CD4-positive, alpha-beta T cell treated with Interleukin-4 for 4 hours (primary cell): ENCODE data around the gene PLA2G2A.
"Not testable (repeated sequence)": the region's sequence is repeated elsewhere in the genome, so short reads cannot be mapped to it uniquely, and the experiment has no call there.

Source experiments
- DNase-seq: peaks from one replicate; pipeline ENCODE4 v3.0.0-alpha.2; 2020

The PLA2G2A gene

DNA sequence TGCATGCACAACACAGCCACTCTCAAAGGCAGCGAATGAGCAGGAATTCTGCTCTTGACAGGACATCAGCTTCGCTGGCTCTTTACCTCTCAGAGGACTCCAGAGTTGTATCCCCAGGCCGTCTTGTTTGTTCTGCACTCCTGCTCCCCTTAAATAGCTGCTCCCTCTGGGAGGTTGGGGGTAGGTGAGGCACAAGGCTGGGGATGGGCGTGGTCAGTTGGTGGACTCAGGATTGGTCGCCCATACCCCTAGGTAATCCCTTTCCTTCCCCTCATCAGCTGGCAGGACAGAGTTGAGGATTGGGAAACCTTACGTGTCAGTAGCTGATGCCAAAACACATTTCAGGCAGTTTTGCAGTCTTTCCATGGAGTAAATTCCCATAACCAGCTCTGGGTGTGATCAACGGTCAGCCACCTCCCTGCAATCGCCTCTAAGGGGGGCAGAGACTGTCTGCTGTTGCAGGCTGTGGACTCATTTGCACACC, at the start of gene PLA2G2A:
Gene PLA2G2A, minus strand, starts transcription at position 125 of the 484 bp plus-strand sequence. CDS start 845 bp downstream, outside the sequence.
- no peak for DNase-seq

DNA sequence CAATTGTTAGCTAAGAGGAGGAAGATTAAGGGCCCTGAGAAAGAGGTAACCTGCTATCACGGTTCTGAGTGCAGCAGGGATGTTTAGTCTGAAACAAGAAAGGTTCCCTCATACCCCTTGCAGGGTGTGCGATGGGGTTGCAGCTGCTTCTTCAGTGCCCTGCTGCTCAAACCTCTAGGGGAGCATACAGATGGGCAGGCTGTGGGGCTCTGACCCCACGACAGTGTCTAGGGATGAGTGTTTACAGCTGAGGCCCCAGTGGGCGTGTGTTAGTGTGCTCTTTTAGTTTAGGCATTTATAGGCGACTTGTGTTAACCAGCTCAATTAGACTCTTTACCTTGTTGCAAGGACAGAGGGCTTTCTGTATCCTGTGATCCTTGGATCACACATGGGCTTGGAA, 49.3 kb upstream of the PLA2G2A start:
- no peak for DNase-seq

DNA sequence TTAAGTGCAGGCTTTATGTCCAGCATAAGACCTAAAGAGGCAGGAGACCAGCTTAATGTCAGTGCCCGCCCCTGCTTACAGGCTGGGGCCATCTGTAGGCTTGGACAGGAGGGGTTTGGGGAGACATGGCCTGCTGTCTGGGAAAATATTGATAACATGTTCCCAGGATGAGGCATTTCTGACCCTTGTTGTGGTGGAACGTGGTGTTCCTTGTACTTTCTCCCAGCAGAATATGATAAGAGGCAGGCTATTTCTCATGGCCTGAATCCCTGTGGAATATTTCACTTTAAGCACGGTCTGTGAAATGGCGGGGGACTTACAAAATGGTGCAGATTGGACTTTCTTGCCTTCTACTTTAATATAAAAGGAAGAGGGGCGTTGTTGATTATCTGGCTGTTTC, 48.7 kb upstream of the PLA2G2A start:
- DNase-seq, result no peak

- no peak for DNase-seq
Measured at GRCh38 chr1:20017741-20018140, 38.3 kb upstream of the PLA2G2A start.

- DNase-seq, result no peak
Measured at GRCh38 chr1:20014153-20014552, 34.7 kb upstream of the PLA2G2A start.

- DNase-seq, result no peak
Measured at GRCh38 chr1:20010016-20010415, 30.6 kb upstream of the PLA2G2A start.

DNA sequence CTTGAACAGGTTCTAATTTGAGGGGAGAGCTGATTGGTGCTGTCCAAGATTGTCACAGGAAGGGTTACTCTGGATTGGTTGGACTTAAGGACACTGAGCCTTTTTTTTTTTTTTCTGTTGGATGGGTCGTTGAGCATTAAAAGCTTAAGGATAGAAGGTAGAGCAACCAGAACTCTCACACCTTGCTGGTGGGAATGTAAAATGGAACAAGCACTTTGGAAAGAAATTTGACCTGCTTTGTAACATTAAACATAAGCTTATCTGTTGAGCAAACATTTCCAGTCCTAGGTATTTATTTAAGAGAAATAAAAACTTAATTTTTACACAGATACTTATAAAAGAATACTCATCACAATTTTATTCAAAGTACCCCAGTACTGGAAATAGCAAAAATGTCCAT, 29.8 kb upstream of the PLA2G2A start:
- DNase-seq, result no peak

DNA sequence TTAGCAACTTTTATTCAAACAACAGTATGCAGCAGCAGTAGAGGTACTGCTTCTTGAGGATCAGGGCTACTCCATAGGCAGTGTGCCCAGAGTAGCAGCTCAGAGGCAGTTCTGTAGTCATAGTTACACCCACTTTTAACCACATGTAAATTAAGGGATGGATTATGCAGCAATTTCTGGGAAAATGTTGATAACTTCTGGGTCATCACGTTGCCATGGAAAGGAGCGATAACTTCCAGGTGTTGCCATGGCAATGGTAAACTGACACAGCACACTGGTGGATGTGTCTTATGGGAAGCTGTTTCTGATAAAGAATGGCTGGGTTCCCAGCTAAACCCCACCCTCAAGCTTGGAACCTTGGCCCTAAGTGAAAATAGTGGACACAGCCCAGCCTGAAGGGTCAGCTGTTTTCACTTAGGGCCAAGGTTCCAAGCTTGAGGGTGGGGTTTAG, 29.0 kb upstream of the PLA2G2A start:
- DNase-seq, result no peak

DNA sequence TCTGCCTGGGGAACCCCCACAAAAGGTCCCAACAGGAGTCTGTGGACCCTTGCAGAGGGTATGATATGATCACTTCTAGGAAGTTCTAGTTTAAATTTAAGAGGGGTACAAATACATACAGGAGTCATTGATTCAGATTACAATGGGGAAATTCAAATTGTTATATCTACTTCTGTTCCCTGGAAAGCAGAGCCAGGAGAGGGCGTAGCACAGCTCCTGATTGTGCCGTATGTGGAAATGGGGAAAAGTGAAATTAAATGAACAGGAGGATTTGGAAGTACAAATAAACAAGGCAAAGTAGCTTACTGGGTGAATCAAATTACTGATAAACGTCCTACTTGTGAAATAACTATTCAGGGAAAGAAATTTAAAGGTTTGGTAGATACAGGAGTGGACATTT, 19.4 kb upstream of the PLA2G2A start:
- not testable (repeated sequence) for DNase-seq

GRCh38 chr1:19990689-19991088, 11.3 kb upstream of the PLA2G2A start:
- DNase-seq, result no peak

GRCh38 chr1:19990182-19990582, 10.8 kb upstream of the PLA2G2A start:
- not testable (repeated sequence) for DNase-seq

DNA sequence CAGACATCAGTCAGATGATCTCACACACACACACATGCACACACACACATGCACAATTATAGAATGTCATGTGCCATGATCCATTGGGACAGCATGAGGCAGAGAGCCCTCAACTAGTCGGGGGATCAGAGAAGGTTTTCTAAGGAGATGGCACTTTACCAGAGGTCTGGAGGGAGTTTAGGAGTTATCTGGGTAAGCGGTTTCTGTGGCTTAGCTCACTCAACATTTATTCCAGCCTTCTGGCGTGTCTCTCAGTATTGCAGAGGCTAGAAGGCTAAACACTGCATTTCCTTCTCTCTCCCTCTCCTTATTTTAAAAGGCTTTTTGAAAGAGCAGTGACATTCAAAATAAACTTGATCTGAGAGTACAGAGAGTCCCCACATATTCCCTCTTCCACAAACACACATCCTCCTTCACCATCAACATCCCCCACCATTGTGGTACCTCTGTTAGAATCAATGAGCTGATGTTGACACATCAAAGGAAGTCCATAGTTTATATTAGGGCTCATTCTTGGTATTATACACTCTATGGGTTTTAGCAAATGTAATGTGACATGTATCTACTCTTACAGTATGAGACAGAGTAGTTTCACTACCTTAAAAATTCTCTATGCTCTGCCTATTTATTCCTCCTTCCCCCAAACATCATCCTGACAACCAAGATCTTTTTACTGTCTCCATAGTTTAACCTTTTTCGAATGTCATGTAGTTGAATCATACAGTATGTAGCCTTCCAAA, 9.0 kb upstream of the PLA2G2A start:
- no peak for DNase-seq

DNA sequence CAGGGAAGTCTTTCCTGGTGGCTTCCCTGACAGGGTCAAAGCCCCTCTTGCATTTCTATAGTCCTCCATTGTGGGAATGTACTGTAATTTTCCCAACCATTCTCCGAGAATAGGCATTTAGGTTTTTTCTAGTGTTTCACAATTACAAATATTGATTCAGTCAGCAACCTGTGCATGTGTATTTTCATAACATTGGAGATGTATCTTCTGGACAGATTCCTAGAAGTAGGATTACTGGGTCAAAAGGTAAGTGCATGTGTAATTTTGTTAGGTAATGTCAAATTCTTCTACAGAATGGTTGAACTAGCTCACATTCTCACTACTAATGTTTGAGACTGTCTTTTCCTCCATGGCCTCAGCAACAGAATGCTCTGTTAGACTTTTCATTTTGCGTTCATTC, 8.3 kb upstream of the PLA2G2A start:
- no peak for DNase-seq

GRCh38 chr1:19984409-19985016, 5.1 kb upstream of the PLA2G2A start:
- DNase-seq, result not testable (repeated sequence)

DNA sequence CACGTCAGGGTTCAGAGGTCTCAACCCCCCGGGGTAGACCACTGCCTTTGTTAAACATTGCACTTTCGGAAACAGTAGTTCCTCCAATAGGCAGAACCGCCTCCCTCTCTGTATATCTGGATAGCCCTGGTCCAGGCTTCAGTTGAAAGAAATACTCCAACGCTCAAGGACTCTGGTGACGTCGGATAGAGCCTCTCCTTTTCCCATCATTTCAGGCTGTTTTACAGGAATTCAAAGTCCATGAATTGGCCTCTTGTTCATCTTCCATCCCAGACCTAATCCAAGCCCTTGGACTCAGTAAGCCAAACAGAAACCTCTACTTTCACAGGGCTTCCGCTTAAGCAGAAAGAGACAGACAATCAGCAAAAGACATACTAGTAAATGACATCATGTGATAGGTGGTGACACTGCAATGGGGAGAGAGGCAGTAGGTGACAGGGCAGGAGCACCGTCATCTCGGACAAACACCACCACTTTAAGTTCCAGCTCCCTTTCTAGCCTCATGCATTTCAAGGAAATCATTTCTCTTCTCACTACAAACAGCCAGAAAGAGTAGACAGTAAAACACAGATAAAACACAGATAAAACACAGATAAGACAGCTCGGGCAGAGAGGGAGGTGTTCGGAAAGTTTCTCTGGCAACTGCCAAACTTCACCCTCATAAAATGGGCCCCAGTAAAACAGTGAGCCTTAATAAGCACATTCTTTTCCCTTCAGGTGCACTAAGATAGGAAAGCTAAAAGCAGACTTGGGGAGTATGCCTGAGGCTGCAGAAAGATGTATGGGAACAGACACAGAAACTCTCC, 2.3 kb upstream of the PLA2G2A start:
- DNase-seq, result no peak

DNA sequence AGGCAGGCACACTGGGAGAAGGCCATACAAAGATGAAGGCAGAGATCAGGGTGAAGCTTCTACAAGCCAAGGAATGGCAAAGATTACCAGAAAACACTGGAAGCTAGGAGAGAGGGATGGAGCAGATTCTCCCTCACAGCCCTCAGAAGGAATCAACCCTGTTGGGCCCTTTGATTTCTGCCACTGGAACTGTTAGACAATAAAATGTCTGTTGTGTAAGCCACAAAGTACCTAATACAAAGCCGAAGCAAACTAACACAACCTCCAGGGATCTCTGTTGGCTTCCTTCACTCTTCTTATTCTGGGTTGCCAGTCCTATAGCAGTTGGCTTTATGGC, 1.7 kb upstream of the PLA2G2A start:
- no peak for DNase-seq

DNA sequence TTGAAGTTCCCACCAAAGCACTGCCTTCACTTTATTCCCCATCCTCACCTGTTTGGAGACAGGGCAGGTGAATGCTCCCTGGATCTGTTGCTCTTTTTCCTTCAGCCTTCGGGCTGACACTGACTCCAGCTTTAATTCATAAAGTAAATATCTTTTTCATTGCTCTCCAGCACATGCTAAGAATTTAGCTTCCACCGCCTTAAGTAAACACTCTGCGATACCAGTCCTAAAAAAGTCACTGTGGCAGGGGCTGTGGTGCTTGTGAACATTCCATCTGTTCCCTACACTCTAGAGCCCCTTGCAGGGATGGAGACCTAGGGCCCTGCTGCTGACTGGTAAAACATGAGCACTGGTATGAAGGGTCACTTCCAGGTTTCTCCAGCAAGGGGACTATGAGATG, 896 bp upstream of the PLA2G2A start:
- DNase-seq, result no peak

DNA sequence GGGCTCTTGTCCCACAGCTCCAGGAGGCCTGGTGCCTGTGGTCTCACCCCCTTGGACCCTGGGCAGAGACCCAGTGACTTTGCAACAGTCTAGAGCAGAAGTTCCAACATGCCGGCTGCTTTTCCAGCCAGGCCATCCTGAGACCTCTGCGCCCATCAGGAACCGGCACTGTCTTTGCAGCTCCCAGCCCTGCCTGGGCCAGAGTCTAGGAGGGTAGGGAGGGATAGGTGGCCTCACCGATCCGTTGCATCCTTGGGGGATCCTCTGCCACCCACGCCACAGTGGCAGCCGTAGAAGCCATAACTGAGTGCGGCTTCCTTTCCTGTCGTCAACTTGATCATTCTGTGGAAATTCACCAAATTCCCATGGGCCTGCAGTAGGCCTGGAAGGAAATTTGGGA, 1.3 kb downstream of the PLA2G2A start:
- no peak for DNase-seq

GRCh38 chr1:19976317-19977003, 3.0 kb downstream of the PLA2G2A start:
- no peak for DNase-seq

DNA sequence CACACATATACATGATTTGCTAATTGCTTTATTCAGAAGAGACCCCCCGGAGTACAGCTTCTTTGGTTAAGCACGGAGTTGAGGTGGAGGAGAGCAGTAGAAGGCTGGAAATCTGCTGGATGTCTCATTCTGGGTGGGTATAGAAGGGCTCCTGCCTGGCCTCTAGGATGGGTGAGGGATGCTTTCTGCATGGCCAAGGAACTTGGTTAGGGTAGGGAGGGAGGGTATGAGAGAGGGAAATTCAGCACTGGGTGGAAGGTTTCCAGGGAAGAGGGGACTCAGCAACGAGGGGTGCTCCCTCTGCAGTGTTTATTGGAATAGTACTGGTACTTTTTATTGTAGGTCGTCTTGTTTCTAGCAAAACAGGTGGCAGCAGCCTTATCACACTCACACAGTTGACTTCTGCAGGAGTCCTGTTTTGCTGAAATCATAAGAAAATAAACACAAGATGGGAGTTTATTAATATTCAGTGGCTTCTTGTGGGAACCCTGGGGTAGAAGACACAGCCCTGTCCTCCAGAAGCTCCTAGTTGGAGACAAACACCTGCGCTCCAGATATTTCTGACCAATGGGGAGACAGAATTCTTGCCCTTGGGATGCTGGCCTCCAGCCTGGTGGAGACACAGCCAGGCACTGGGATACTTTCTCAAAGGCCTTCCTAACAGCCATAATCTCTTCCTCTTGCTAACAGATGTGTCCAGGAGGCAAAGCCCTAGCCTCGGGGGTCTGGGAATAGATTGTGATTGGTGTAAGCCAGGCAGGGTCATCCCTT, 3.8 kb downstream of the PLA2G2A start:
- no peak for DNase-seq

- peak; percentile 11 for DNase-seq
Measured at GRCh38 chr1:19974822-19975416, 4.5 kb downstream of the PLA2G2A start.

GRCh38 chr1:19973616-19974015, 5.8 kb downstream of the PLA2G2A start:
- no peak for DNase-seq
